GM21576 (cell line): ENCODE data around the gene TMEM170A.
"Not testable (repeated sequence)": the region's sequence is repeated elsewhere in the genome, so short reads cannot be mapped to it uniquely, and the experiment has no call there.

Experiments
- ATAC-seq: cut with Tn5 transposase; IDR thresholded peaks from one replicate; pipeline ENCODE4 v1.9.1; 2021; ENCODE audit warnings: mild to moderate bottlenecking, moderate library complexity; ENCODE audit not compliant: unreplicated experiment

TMEM170A gene, protein sequence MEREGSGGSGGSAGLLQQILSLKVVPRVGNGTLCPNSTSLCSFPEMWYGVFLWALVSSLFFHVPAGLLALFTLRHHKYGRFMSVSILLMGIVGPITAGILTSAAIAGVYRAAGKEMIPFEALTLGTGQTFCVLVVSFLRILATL

GRCh38 chr16:75464122-75464918 is at the start of gene TMEM170A:
TSS of gene TMEM170A (minus strand) at chr16:75464689. CDS start at chr16:75464600, 89 bp downstream.
- peak; percentile 94 for ATAC-seq

DNA sequence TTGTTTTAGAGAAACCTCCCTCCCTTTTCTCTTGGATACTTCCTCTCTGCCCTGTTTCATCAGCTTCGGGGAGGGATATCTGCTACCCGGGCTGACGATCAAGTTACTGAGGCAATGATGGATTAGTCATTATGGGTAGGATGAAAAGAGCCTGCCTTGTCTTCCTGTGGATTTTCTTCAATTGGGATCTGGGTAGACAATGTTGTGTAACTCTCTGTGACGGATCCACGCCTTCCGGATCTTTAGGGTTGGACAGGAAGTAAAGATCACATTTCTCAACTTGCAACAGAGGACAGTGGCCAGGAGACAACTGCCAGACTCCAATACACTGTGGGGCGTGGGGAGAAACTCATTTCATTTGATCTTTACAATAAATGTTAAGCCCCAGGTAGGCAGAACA is 42.1 kb upstream of the TMEM170A start:
- no peak for ATAC-seq

- ATAC-seq, result no peak
Measured at GRCh38 chr16:75506107-75506506, 41.6 kb upstream of the TMEM170A start.

DNA sequence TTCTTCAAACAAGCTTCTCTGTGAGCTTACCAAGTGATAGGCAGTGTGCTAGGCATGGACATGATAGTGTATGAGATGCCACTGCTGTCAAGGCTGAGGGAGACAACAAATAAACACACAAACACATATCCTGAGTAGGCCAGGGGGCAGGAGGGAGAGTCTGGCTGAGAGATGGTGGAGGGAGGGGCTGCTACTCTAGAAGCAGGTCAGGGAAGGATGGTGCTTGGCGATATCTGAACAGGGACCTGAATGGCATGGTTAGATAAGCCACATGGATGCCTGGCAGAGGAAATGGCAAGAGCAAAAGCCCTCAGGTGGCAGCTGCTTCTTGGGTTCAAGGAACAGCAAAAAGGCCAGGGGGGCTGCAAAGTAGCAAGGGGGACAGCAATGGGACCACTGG is 39.3 kb upstream of the TMEM170A start:
- ATAC-seq, result no peak

GRCh38 chr16:75502916-75503605 is 38.6 kb upstream of the TMEM170A start:
- no peak for ATAC-seq

DNA sequence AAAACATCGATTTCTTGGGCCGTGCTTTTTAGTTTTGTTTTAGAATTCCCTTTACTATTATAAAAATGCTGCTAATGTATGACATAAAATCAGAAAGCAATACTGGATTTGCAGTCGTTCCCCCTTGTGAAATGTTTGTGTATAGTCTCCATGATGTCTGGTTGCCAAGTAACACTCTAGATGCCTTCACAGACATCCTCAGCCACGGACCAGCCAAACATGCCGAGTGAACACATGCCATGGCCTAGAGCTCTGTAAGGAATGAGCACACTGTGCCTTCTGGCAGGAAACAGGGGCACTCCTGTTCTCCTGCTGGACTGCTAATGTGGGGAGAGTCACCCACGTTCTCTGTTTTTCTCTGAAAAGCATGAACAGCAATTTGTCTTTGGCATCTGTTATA is 37.3 kb upstream of the TMEM170A start:
- ATAC-seq, result not testable (repeated sequence)

- no peak for ATAC-seq
Measured at GRCh38 chr16:75501359-75501758, 36.9 kb upstream of the TMEM170A start.

- ATAC-seq, result not testable (repeated sequence)
Measured at GRCh38 chr16:75498605-75499322, 34.3 kb upstream of the TMEM170A start.

DNA sequence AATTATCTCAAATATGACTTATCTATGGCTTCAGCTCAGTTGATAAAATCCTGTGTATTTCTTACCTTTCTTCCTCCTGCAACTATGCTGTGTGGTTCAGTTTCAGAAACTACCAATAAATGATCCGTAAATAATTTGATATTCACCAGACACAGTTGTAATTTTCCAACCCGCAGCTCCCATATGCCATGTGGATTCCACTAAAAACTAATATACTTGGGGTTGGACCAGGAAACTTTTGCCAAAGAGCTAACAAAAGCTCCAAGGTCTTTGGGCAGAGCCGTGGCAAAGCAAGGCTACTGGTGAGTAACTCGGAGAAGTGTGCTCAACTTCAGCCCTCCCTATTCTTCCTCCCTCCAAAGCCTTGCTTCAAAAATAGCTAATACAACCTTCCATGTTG is 33.1 kb upstream of the TMEM170A start:
- ATAC-seq, result no peak

DNA sequence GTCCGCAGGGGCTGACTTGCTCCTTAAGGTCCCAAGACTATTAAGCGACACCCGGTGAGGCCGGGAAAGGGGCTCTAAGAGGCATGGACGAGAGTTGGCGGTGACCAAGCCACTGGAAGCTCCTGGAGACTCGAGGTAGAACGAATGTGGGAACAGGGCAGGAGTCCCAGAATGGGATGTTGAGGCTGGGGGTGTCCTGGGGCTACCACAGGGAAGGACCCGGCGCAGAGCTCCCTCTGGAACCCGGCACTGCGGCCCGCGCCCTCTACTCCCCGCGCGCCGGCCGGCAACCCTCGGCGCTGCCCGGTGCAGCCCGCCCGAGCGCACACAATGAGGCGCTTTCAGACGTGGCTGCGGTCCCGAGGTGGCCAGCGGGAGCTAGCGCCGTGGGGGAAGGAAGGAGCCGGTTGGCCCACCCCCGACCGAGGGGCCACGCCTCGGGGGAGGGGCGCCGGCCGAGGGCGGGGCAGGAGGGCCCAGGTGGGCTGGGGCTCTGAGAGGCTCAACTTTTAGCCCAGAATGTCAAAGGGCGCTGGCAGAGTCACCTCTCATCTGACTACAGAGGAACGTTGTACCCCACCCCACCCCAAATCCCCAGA is 30.7 kb upstream of the TMEM170A start, which contains the start of gene CHST6:
Gene CHST6 (minus strand): TSS at position 366 of the 599 bp plus-strand sequence. CDS start 15,613 bp downstream, outside the sequence.
- peak; percentile 63 for ATAC-seq

DNA sequence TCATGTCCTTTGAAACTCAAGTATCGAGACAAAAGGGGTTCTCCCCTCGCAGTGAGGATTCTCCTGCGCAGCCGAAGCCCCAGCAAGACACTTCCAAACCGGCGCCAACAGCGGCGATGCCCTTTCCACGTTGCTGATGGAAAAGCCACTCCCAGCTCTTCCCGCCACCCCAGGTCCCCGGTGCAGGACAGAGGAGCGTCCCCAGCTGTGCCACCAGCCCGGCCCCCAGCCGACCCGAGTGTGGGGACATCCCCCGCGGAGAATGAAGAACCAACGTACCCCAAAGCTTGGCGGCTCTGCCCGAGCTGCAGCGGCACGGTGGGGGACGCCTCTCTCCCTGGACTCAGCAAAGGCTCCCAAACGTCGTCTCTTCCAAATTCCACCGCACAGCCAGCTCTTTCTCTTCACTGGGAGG is 30.2 kb upstream of the TMEM170A start:
- no peak for ATAC-seq

DNA sequence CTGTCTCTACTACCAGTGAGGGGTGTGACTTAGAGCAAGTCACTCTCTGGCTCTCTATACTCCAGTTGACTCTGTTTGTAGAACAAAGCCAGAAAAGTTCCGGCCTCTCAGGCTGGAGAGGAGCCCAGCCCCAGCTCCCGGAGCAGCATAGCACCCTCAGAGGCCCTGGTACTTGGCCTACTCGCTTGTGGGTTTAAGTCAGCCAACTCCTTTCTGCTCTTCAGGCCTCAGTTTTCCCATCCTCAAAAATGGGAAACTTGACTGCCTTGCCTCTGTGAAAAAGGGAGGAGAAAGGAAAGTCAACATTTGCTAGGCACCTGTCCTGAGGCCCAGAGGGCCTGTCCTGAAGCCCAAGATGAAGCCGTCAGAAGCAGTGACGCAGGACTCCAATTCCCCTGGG is 29.7 kb upstream of the TMEM170A start:
- ATAC-seq, result no peak

DNA sequence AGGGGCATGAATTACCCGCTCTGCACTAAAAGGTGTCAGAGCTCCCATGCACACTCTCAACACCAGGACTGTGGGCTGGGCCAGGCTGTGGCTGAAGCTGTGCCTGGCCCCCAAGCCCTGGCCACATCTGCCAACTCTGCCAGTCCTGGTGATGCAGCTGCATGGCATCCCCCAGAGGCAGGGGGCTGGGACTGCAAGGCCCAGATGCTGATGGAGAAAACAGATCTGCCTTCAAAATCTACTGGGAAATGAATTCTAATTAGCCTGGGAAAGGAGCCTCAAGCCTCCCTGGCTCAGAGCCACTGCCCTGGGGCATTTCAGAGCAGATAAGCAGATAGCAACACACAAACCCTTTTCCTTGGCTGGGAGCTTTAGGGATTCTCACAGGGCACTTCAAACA is 27.4 kb upstream of the TMEM170A start:
- ATAC-seq, result no peak

DNA sequence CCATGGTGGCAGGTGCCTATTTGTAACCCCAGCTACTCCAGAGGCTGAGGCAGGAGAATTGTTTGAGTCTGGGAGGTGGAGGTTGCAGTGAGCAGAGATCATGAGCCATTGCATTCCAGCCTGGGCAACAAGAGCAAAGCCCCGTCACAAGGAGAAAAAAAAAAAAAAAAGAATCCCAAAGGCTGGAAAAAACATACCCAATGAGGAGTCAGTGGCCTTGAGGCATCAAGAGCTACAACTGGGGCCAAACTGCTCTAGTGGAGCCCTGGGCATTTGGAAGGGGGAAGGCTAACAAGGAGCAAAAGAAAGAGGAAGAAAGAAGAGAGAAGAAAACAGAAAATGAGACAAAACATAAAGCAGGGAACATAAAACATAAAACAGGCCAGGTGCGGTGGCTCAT is 23.8 kb upstream of the TMEM170A start:
- ATAC-seq, result no peak

DNA sequence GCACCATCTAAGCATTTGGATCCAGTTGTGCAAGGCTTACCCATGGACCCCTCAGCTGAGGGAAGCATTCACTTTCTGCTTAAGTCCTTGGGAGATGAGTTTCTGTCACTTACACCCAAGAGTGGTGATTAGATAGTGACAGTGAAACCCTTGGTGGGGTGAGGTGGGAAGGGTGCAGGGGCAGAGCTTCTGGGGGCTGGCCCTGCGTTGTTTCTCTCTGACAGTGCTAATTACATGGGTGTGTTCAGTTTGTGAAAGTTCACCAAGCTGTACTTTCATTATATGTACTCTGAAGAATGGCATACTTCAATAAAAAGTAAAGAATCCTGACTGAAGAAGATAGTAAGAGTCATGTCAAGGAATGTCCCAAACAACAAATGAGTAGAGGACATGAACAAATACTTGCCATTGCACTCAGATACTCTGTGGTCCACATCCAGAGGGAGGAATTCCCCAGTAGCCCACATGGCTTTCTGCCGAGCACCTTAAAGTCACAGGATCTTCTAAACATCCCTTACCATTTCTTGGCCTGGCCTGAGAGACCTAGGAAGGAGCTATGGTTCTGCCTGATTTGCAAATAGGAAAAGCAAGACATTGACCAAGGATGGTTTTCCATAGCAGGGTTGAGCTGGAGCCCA is 22.3 kb upstream of the TMEM170A start:
- ATAC-seq, result peak; percentile 38

GRCh38 chr16:75486014-75486675 is 21.7 kb upstream of the TMEM170A start:
- ATAC-seq, result no peak

DNA sequence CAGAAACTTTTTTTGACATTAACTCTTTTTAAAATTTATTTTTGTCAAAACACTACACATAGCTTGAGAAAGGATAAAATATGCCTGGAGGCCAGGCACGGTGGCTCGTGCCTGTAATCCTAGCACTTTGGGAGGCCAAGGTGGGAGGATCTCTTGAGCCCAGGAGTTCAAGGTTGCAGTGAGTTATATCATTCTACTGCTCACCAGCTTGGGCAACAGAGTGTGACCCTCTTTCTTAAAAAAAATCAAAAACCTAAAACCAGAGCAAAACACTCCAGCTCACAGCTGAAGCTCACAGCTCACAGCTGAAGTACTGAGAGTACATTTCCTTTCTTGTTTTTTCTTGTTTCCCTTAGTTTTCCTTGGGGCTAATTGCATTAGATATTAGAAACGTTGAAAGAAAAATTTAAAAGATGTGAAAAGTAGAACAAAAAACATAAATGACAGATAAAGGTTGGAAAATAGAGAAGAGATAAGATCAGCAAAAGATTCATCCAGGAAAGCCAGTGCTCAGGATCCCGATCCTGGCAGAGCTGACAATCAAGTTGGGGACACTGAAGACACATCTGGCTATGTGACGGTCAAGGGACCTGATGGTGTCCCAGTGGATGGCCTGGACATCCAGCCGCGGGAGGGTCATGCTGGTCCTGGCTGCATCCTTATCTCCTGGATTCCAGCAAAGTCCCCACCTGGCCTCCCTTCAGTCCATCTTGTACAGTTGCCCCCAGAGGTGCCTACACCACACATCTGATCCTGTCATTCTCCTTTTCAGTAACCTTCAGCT is 20.9 kb upstream of the TMEM170A start:
- ATAC-seq, result no peak

DNA sequence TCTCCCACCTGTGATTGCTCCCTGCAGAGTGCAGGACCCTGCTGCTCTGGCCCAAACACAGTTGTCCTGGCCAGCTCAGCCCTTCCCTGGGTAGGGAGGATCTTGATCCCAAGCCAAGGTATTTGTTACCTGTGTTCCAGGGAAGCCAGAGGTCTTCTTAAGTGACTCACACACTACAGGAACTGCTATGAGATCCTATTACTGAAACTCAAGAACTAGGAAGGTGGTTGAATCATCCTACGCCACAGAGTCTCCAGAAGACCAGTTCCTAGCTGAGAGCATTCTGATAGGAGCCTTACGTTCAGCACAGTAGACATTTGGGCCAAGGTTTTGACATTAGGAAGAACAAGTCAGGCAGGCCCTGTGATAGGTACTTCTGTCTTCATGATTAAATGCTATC is 18.7 kb upstream of the TMEM170A start:
- ATAC-seq, result no peak
